GM12878 (cell line): ENCODE measurements around the gene SLC38A8. TPM values are rescaled to one million over a fixed set of nuclear protein-coding genes. Genes with fewer than 3 reads are reported as not detected.

Experiments
- ATAC-seq: fragments of 200-7000 bp; cut with Tn5 transposase; 3 replicates; pipeline ENCODE4 v1.9.1; 2020; ENCODE audit warnings: mild to moderate bottlenecking, moderate library complexity
- BruUV-seq: library from RNA; stranded (reverse); fragments of 400-500 nt; replicated peaks from 2 replicates; lab custom pipeline; 2021; lab: Mats Ljungman, UMichigan
- CTCF ChIA-PET: fragments of 300-600 bp; sonication (Branson Sonifier 250); formaldehyde crosslinking; extraction: SDS; loops from one replicate; lab custom pipeline; 2021; ENCODE audit warnings: inconsistent platforms; lab: Yijun Ruan, JAX
- POLR2A ChIA-PET: fragments of 350-600 bp; formaldehyde crosslinking; extraction: SDS; loops from one replicate; lab custom pipeline; 2021; ENCODE audit warnings: inconsistent platforms; lab: Charles Lee
- RAD21 ChIA-PET: fragments of 300-600 bp; sonication (Branson Sonifier 250); formaldehyde crosslinking; loops from one replicate; lab custom pipeline; 2023; ENCODE audit warnings: antibody characterized with exemption; ENCODE audit not compliant: unreplicated experiment; lab: Charles Lee
- SMC1A ChIA-PET: fragments of 300-600 bp; sonication (Branson Sonifier 250); formaldehyde crosslinking; loops from one replicate; lab custom pipeline; 2023; ENCODE audit not compliant: unreplicated experiment, uncharacterized antibody; lab: Charles Lee
- DNase-seq: peaks from one replicate; pipeline ENCODE4 v3.0.0-alpha.2; 2011; ENCODE audit warnings: low read depth, low spot score
- FAIRE-seq: peaks from 3 replicates; lab custom pipeline; 2011; peaks lifted over from hg19 to GRCh38; lab: Jason Lieb, UNC
- H2AFZ ChIP-seq: 2 replicates; pipeline ENCODE4 v1.6.0; 2011; ENCODE audit warnings: low read depth, low read length, control low read depth; ENCODE audit not compliant: control insufficient read depth
- H3K27ac ChIP-seq: 2 replicates; pipeline ENCODE4 v1.5.1; 2011; ENCODE audit warnings: control low read depth; ENCODE audit not compliant: control insufficient read depth, insufficient read depth
- H3K27me3 ChIP-seq, 2 experiments: replicated peaks in 1 of 2; 2 replicates each; pipeline versions ENCODE4 v1.6.0 to v1.6.1; 2011; ENCODE audit warnings: low read length in 1 of 2; ENCODE audit not compliant: control insufficient read depth in 2 of 2, insufficient read depth in 2 of 2
- H3K36me3 ChIP-seq, 2 experiments: 2 replicates each; pipeline ENCODE4 v1.5.1; 2011; ENCODE audit warnings: low read length in 1 of 2; ENCODE audit not compliant: control insufficient read depth in 2 of 2, insufficient read depth in 2 of 2
- H3K4me1 ChIP-seq: 2 replicates; pipeline ENCODE4 v1.6.1; 2011; ENCODE audit warnings: mild to moderate bottlenecking, low read length, moderate library complexity, mixed read lengths; ENCODE audit not compliant: control insufficient read depth, insufficient read depth
- H3K4me2 ChIP-seq: 2 replicates; pipeline ENCODE4 v1.6.0; 2011; ENCODE audit warnings: control low read depth; ENCODE audit not compliant: control insufficient read depth, insufficient read depth
- H3K4me3 ChIP-seq: fragments of 200-600 bp; sonication (generic); 2 replicates; pipeline ENCODE4 v1.5.1; 2016
- H3K79me2 ChIP-seq: 2 replicates; pipeline ENCODE4 v1.6.0; 2011; ENCODE audit warnings: low read length; ENCODE audit not compliant: control insufficient read depth, insufficient read depth
- H3K9ac ChIP-seq: 2 replicates; pipeline ENCODE4 v1.8.0; 2011; ENCODE audit warnings: low read length, control low read depth, mixed read lengths; ENCODE audit not compliant: control insufficient read depth, insufficient read depth
- H3K9me3 ChIP-seq: replicated peaks from 3 replicates; pipeline ENCODE4 v1.5.1; 2011; ENCODE audit warnings: mild to moderate bottlenecking, low read length; ENCODE audit not compliant: control insufficient read depth, insufficient read depth
- H4K20me1 ChIP-seq: 2 replicates; pipeline ENCODE4 v1.6.0; 2011; ENCODE audit not compliant: control insufficient read depth, insufficient read depth
- EED ChIP-seq: sonication (generic); IDR thresholded peaks from 2 replicates; pipeline ENCODE4 v1.6.1; 2016; ENCODE audit warnings: antibody characterized with exemption, low read depth
- EP300 ChIP-seq, 2 experiments: fragments of 150-350 bp in 1 of 2; IDR thresholded peaks; 2 replicates each; pipeline ENCODE4 v1.6.1; 2011 to 2012; ENCODE audit warnings: low read depth in 2 of 2, low read length in 2 of 2, borderline replicate concordance in 1 of 2, improper control_type of control experiment in 1 of 2, inconsistent platforms in 1 of 2; ENCODE audit not compliant: control insufficient read depth in 1 of 2
- FOXK2 ChIP-seq: fragments of 450-650 bp; IDR thresholded peaks from 2 replicates; pipeline ENCODE4 v1.6.1; 2017; ENCODE audit warnings: mild to moderate bottlenecking, moderate library complexity
- HCFC1 ChIP-seq: fragments of 150-350 bp; IDR thresholded peaks from 2 replicates; pipeline ENCODE4 v1.6.1; 2014; ENCODE audit warnings: low read length
- HDAC2 ChIP-seq: fragments of 200-600 bp; sonication (generic); IDR thresholded peaks from 2 replicates; pipeline ENCODE4 v1.6.1; 2017
- HDGF ChIP-seq: fragments of 450-650 bp; IDR thresholded peaks from 2 replicates; pipeline ENCODE4 v1.6.1; 2016; ENCODE audit warnings: antibody characterized with exemption
- MEF2B ChIP-seq: fragments of 450-650 bp; IDR thresholded peaks from 2 replicates; pipeline ENCODE4 v1.6.1; 2018; ENCODE audit warnings: mild to moderate bottlenecking, moderate library complexity; ENCODE audit not compliant: partially characterized antibody, poor library complexity, severe bottlenecking
- MTA3 ChIP-seq: IDR thresholded peaks from 2 replicates; pipeline ENCODE4 v1.6.1; 2012; ENCODE audit warnings: low read length, inconsistent platforms, borderline replicate concordance
- MYC ChIP-seq: IDR thresholded peaks from 2 replicates; pipeline ENCODE4 v1.6.1; 2011; ENCODE audit warnings: mild to moderate bottlenecking, low read length, moderate library complexity, inconsistent platforms; ENCODE audit not compliant: insufficient read depth, insufficient replicate concordance, insufficient read length, severe bottlenecking
- NFIC ChIP-seq: IDR thresholded peaks from 2 replicates; pipeline ENCODE4 v1.6.1; 2012; ENCODE audit warnings: low read depth, mild to moderate bottlenecking, inconsistent platforms, low read length, moderate library complexity
- NFYA ChIP-seq: IDR thresholded peaks from 2 replicates; pipeline ENCODE4 v1.6.1; 2011; ENCODE audit warnings: low read depth, mild to moderate bottlenecking, low read length, improper control_type of control experiment, borderline replicate concordance
- PAX8 ChIP-seq: fragments of 450-650 bp; IDR thresholded peaks from 2 replicates; pipeline ENCODE4 v1.6.1; 2017; ENCODE audit warnings: mild to moderate bottlenecking, moderate library complexity
- SMC3 ChIP-seq: IDR thresholded peaks from 2 replicates; pipeline ENCODE4 v1.6.1; 2011; ENCODE audit warnings: low read length, improper control_type of control experiment, borderline replicate concordance
- STAT1 ChIP-seq: fragments of 450-650 bp; conservative IDR thresholded peaks from 2 replicates; pipeline ENCODE4 v1.6.1; 2014; ENCODE audit warnings: antibody characterized with exemption, mild to moderate bottlenecking
- SUPT20H ChIP-seq: IDR thresholded peaks from 2 replicates; pipeline ENCODE4 v1.6.1; 2011; ENCODE audit warnings: low read depth, mild to moderate bottlenecking, low read length, moderate library complexity, borderline replicate concordance; ENCODE audit not compliant: control insufficient read depth
- ZNF207 ChIP-seq: fragments of 450-650 bp; IDR thresholded peaks from 2 replicates; pipeline ENCODE4 v1.6.1; 2014; ENCODE audit warnings: antibody characterized with exemption, mild to moderate bottlenecking, borderline replicate concordance
- WGBS: methylation state at CpG from one replicate; pipeline ENCODE4 v1.1.6; 2016; ENCODE audit warnings: low lambda C conversion rate; ENCODE audit not compliant: insufficient replicate concordance, insufficient coverage; ENCODE audit errors: missing lambda C conversion rate; 5-methylcytosine and 5-hydroxymethylcytosine counted together
- in situ Hi-C: fragments of 300-500 bp; cut with MboI; formaldehyde crosslinking; loops from 9 replicates; pipeline ENCODE4 v1.14.3; 2018; ENCODE audit warnings: mixed read lengths
- intact Hi-C: fragments of 100-400 bp; cut with micrococcal nuclease; formaldehyde crosslinking; loops from one replicate; pipeline ENCODE4 v1.14.2; 2022; ENCODE audit not compliant: unreplicated experiment
- polyA plus RNA-seq, 11 experiments: library from polyadenylated mRNA; depleted of rRNA in 4 of 11; unstranded in 6 of 11; stranded (reverse) in 5 of 11; fragments of >200 nt; fragmentation: Nextera tagmentation in 4 of 11; fragmentation: Illumina TruSeq in 1 of 11; extraction: Ambion mirVana in 4 of 11; extraction: Trizol in 1 of 11; gene quantifications; 1 replicate in 1 of 11; 2 replicates in 10 of 11; pipeline versions ENCODE4 v1.2.1 to v1.2.3, GENCODE V29; 2011 to 2016; ENCODE audit warnings: inconsistent platforms in 2 of 11, missing spikeins in 2 of 11, low read depth in 1 of 11
- total RNA-seq, 4 experiments: library from RNA; depleted of rRNA in 3 of 4; stranded (reverse); fragments of >200 nt in 3 of 4; fragmentation: Illumina TruSeq in 1 of 4; extraction: Trizol in 1 of 4; gene quantifications; 2 replicates each; pipeline versions ENCODE4 v1.2.1 to v1.2.3, GENCODE V29; 2013 to 2021
- TF ChIP-seq, protein P1 (sequence below): fragments of 150-350 bp; IDR thresholded peaks from 2 replicates; pipeline ENCODE4 v1.6.1; 2014; ENCODE audit warnings: mild to moderate bottlenecking, low read depth, low read length
- TF ChIP-seq, protein P2 (sequence below): fragments of 450-650 bp; IDR thresholded peaks from 2 replicates; pipeline ENCODE4 v1.6.1; 2016; ENCODE audit warnings: mild to moderate bottlenecking, moderate library complexity, borderline replicate concordance
- TF ChIP-seq, protein P3 (sequence below): fragments of 450-650 bp; IDR thresholded peaks from 2 replicates; pipeline ENCODE4 v1.6.1; 2017; ENCODE audit warnings: mild to moderate bottlenecking

SLC38A8 gene
- total and polyA plus RNA-seq, 10 of the 15 experiments (the other 5 are each of a cell fraction or from before 2014, with no cell fraction given): not detected

DNA sequence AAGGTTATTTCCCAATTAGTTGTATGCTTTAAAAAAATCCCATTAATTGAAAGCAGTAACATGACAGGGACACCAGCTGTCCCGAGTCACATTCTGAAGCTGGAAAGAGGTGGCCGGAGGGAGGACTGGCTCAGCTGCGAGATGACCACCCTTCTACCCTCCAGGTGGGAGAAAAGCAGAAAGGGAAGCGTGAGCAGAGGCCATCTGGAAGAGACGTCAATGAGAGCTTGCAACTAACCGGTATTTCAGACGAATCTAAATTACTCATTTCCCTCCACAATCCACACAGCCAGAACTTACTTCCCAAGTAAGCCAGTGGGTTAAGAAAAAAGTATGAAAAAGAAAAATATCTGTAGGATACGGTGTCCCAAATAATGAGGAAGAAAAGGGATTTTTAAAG is 28.5 kb upstream of the SLC38A8 start:
- no peaks in the 10 kb centered on the region for H3K79me2 ChIP-seq
- 88% methylated on average over 8 of the region's 8 CpGs for WGBS
- no peak overlapping the region for H3K9ac ChIP-seq
- intact Hi-C loops (no loop called here), in situ Hi-C loops (no loop called here)
- no peak overlapping the region for H3K4me3 ChIP-seq
- BruUV-seq: no TSS peak
- no peak for FAIRE-seq
- no peak overlapping the region for H2AFZ ChIP-seq
- CTCF ChIA-PET: interaction anchor here (1.2 kb wide), 1 partner anchor 13 kb away, joined by 5 read pairs; no protein-coding TSS in a partner anchor
- SMC1A ChIA-PET: no interaction called here
- POLR2A ChIA-PET: no interaction called here
- no peaks in the 10 kb centered on the region for H3K27me3 ChIP-seq
- peaks cover 26 to 44% of the 10 kb centered on the region in 2 experiments for H3K36me3 ChIP-seq
- no peak overlapping the region for H3K4me2 ChIP-seq
- no peaks in the 10 kb centered on the region for H3K4me1 ChIP-seq
- ATAC-seq: no peak
- no peaks in the 10 kb centered on the region for H4K20me1 ChIP-seq
- RAD21 ChIA-PET: no interaction called here
- H3K9me3 ChIP-seq: no peaks in the 10 kb centered on the region
- no peak for DNase-seq
- no peak overlapping the region for H3K27ac ChIP-seq
- TF ChIP-seq MEF2B (no peak), NFYA (no peak), SUPT20H (no peak), HDGF (no peak), FOXK2 (no peak), EED (no peak), EP300 (IDR thresholded peaks at IDR 0.05; ENCODE audit: borderline replicate concordance in 1 of 2, control insufficient read depth in 1 of 2, low read depth in 2 of 2, low read length in 2 of 2) (no peak), MTA3 (no peak), ZNF207 (no peak), NFIC (no peak), HDAC2 (no peak), MYC (no peak), STAT1 (no peak), SMC3 (no peak), PAX8 (no peak), HCFC1 (no peak)
- TF ChIP-seq, protein P1, sequence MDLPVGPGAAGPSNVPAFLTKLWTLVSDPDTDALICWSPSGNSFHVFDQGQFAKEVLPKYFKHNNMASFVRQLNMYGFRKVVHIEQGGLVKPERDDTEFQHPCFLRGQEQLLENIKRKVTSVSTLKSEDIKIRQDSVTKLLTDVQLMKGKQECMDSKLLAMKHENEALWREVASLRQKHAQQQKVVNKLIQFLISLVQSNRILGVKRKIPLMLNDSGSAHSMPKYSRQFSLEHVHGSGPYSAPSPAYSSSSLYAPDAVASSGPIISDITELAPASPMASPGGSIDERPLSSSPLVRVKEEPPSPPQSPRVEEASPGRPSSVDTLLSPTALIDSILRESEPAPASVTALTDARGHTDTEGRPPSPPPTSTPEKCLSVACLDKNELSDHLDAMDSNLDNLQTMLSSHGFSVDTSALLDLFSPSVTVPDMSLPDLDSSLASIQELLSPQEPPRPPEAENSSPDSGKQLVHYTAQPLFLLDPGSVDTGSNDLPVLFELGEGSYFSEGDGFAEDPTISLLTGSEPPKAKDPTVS: no peak
- TF ChIP-seq, protein P2, sequence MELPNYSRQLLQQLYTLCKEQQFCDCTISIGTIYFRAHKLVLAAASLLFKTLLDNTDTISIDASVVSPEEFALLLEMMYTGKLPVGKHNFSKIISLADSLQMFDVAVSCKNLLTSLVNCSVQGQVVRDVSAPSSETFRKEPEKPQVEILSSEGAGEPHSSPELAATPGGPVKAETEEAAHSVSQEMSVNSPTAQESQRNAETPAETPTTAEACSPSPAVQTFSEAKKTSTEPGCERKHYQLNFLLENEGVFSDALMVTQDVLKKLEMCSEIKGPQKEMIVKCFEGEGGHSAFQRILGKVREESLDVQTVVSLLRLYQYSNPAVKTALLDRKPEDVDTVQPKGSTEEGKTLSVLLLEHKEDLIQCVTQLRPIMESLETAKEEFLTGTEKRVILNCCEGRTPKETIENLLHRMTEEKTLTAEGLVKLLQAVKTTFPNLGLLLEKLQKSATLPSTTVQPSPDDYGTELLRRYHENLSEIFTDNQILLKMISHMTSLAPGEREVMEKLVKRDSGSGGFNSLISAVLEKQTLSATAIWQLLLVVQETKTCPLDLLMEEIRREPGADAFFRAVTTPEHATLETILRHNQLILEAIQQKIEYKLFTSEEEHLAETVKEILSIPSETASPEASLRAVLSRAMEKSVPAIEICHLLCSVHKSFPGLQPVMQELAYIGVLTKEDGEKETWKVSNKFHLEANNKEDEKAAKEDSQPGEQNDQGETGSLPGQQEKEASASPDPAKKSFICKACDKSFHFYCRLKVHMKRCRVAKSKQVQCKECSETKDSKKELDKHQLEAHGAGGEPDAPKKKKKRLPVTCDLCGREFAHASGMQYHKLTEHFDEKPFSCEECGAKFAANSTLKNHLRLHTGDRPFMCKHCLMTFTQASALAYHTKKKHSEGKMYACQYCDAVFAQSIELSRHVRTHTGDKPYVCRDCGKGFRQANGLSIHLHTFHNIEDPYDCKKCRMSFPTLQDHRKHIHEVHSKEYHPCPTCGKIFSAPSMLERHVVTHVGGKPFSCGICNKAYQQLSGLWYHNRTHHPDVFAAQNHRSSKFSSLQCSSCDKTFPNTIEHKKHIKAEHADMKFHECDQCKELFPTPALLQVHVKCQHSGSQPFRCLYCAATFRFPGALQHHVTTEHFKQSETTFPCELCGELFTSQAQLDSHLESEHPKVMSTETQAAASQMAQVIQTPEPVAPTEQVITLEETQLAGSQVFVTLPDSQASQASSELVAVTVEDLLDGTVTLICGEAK: no peak
- TF ChIP-seq, protein P3, sequence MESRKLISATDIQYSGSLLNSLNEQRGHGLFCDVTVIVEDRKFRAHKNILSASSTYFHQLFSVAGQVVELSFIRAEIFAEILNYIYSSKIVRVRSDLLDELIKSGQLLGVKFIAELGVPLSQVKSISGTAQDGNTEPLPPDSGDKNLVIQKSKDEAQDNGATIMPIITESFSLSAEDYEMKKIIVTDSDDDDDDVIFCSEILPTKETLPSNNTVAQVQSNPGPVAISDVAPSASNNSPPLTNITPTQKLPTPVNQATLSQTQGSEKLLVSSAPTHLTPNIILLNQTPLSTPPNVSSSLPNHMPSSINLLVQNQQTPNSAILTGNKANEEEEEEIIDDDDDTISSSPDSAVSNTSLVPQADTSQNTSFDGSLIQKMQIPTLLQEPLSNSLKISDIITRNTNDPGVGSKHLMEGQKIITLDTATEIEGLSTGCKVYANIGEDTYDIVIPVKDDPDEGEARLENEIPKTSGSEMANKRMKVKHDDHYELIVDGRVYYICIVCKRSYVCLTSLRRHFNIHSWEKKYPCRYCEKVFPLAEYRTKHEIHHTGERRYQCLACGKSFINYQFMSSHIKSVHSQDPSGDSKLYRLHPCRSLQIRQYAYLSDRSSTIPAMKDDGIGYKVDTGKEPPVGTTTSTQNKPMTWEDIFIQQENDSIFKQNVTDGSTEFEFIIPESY: no peak
